ENCODE data around the gene CERS6.
A peak's percentile ranks its signal among the peaks of the same experiment; 100 is the strongest.
"Not testable (repeated sequence)": the region's sequence is repeated elsewhere in the genome, so short reads cannot be mapped to it uniquely, and the experiment has no call there.

Gene CERS6

DNA sequence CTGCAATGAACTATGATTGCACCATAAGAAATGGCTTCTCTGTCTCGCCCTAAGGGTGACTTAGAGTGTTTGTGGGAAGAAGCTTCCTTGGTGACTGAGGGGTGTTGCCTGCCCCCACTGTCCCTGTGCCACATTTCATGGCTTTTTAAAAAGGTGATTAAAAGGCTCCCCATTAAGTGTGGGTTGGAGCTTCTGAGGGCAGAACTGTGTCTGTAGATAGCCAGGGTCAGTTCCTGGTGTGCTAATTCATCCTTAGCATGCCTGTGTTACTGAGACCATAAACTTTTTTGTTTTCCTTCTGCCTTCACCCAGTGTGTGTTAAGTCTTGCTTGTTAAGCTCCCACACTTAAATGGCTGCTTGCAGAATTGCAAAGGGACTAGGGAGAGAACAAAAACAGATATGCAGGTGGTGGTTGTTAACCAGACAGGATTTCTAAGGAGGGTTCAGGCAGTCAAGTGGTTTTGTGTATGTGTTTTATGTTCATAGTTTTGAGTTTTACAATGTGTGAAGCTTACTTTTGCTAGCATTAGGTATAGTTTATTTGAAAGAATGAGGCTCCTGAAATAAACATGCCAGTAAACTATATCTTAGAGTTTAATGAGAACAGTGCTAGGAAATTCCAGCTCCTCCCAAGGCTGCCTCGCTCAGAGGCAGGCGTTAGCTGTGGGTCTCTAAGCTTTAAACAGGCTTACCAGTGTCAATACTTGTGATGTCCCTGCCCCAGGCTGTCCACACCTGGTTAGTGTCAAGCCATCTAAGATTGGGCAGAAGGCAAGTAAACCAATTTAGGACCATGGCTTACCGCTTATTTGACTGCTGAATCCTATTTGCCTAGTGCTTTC lies 14.5 kb downstream of the CERS6 start:
- peaks cover 74% of the 10 kb centered on the region for H3K4me1 Mint-ChIP-seq
- no peaks in the 10 kb centered on the region for H3K9me3 Mint-ChIP-seq
- ATAC-seq (no peak), DNase-seq (no peak)
- H3K27ac Mint-ChIP-seq, result peak overlapping the region in 1 of 2 donors; percentile 54
- no peaks in the 10 kb centered on the region for H3K27me3 Mint-ChIP-seq
- H3K4me3 Mint-ChIP-seq, result no peak overlapping the region

DNA sequence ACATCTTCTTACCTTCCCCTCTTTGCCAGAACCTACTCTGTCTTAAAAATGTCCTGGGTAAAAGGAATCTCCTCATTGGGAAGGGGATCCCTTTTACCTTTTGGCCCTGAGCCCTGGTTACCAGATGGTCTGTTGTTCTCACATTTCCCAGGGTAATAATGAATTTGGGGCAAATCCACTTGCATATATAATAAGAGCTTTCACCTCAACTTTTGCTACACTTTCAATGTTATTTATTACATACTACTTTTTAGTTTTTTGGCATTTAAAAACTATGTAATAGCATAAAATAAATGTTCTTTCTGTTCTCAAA lies 15.0 kb downstream of the CERS6 start:
- H3K9me3 Mint-ChIP-seq, result no peaks in the 10 kb centered on the region
- ATAC-seq (no peak), DNase-seq (no peak)
- no peak overlapping the region for H3K27ac Mint-ChIP-seq
- no peak overlapping the region for H3K4me3 Mint-ChIP-seq
- H3K4me1 Mint-ChIP-seq, result peaks cover 70% of the 10 kb centered on the region
- no peaks in the 10 kb centered on the region for H3K27me3 Mint-ChIP-seq

DNA sequence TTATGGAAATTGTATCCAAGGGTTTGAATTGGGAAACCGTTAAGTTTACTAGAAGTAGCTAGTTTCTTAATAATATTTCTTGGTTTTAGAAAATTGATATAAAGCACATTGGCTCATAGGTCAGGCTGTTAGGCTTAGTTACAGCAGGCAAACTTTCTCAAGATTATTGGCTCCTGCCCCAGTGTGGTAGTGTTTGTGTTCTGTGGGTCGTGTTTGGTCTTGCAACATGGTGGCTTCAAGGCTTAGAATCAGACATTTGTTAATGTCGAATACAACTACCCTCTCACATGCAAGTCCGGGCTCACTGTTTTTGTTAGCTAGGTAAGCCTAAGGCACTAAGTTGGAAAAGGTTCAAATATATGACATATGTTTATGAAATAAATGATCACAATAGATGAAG lies 19.6 kb downstream of the CERS6 start:
- Mint-ChIP-seq H3K27me3 (no peaks in the 10 kb centered on the region), H3K27ac (no peak overlapping the region), H3K4me1 (peaks cover 58% of the 10 kb centered on the region), H3K4me3 (no peak overlapping the region), H3K9me3 (no peaks in the 10 kb centered on the region)
- ATAC-seq (no peak), DNase-seq (no peak)

DNA sequence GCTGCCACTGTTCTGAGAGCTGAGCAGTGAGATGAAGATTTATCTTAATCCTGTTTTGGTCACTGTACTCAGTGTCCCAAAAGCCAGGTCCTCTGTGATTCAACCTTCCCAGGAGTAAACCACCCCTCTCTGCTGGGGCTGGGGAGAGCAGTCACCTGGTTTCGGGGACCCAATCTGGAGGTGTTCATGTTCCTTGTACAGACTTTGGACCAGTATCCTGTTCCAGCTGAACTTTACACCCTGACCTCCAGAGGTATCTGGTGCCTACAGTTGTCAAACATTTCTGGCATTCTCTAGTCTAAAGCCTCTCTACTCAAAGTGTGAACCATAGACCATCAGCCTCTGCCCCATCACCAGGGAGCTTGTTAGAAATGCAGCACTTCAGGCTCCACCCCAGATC lies 22.1 kb downstream of the CERS6 start:
- H3K27ac Mint-ChIP-seq, result no peak overlapping the region
- H3K4me3 Mint-ChIP-seq, result no peak overlapping the region
- peaks cover 67% of the 10 kb centered on the region for H3K4me1 Mint-ChIP-seq
- ATAC-seq, result no peak
- H3K9me3 Mint-ChIP-seq, result no peaks in the 10 kb centered on the region
- H3K27me3 Mint-ChIP-seq, result no peaks in the 10 kb centered on the region
- DNase-seq, result no peak

DNA sequence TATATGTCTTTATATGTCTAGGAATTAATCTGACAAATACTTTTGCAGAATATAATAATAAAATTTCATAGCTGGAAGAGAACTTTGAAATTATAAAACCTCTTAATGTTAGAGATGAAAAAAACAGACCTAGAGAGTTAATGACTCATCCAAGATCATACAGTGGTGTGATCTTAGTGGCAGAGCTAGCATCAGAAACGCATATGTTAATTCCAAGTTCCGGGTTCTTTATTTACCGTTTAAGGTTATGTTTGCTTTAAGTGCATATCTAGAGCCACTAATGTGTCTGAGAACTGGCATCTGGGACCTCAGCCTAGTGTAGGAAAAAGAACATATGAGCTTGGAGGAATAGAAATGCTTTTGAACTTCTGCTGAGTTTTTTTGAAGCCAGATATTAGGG lies 24.3 kb downstream of the CERS6 start:
- ATAC-seq (no peak), DNase-seq (no peak)
- H3K4me3 Mint-ChIP-seq, result no peak overlapping the region
- H3K27ac Mint-ChIP-seq, result no peak overlapping the region
- peaks cover 70% of the 10 kb centered on the region for H3K4me1 Mint-ChIP-seq
- no peaks in the 10 kb centered on the region for H3K27me3 Mint-ChIP-seq
- H3K9me3 Mint-ChIP-seq, result no peaks in the 10 kb centered on the region

DNA sequence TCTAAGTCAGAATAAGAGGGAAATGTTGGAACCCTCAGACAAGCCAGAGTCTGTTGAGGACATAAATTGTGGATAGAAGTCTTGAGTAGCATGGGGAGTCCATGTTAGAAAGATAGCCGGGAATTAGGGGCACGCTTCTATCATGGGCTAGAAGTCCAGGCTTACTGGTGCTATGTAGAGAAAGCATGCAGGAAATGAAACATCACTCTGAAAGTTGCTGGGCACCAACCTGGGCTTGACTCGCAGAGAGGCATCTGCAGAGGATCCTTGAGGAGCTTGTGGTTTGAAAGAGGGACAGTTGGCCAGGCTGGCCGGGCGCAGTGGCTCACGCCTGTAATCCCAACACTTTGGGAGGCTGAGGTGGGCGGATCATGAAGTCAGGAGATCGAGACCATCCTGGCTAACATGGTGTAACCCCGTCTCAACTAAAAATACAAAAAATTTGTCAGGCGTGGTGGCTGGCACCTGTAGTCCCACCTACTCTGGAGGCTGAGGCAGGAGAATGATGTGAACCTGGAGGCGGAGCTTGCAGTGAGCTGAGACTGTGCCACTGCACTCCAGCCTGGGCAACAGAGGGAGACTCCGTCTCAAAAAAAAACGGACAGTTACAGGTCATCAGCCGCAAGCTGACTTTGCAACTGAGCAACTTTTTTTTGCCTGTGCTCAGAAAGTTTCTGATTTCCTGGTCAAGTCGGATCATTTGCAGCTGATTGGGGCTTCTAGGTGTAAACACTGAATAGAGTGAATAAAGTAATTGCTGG lies 24.9 kb downstream of the CERS6 start:
- H3K4me3 Mint-ChIP-seq, result no peak overlapping the region

DNA sequence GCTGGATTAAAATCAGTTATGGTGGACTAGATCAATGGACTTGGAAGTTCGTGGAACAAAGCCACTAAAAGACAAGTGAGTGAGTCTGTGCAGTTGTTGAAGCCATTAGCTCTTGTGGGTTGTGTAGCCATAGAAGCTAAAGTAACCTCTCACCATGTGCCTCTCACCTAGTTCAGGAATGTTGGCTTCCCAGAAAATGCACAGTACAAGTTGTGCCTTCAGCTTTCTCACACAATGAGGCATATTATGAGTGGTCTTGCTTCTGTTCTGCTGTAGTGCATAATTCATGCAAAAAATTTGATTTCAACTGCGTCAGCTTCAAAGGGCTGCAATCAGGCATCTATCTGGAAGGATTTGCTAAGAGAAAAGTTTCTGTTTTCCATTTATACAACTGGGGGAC lies 26.2 kb downstream of the CERS6 start:
- H3K9me3 Mint-ChIP-seq, result no peaks in the 10 kb centered on the region
- no peak overlapping the region for H3K27ac Mint-ChIP-seq
- H3K27me3 Mint-ChIP-seq, result no peaks in the 10 kb centered on the region
- ATAC-seq, result no peak
- DNase-seq, result no peak
- no peak overlapping the region for H3K4me3 Mint-ChIP-seq
- H3K4me1 Mint-ChIP-seq, result peaks cover 56% of the 10 kb centered on the region

More for the DNA sequence above, 24.9 kb downstream of the CERS6 start:
- DNase-seq, result no peak
- H3K4me1 Mint-ChIP-seq, result peaks cover 69% of the 10 kb centered on the region
- no peaks in the 10 kb centered on the region for H3K9me3 Mint-ChIP-seq
- no peak for ATAC-seq
- H3K27me3 Mint-ChIP-seq, result no peaks in the 10 kb centered on the region
- H3K27ac Mint-ChIP-seq, result no peak overlapping the region

DNA sequence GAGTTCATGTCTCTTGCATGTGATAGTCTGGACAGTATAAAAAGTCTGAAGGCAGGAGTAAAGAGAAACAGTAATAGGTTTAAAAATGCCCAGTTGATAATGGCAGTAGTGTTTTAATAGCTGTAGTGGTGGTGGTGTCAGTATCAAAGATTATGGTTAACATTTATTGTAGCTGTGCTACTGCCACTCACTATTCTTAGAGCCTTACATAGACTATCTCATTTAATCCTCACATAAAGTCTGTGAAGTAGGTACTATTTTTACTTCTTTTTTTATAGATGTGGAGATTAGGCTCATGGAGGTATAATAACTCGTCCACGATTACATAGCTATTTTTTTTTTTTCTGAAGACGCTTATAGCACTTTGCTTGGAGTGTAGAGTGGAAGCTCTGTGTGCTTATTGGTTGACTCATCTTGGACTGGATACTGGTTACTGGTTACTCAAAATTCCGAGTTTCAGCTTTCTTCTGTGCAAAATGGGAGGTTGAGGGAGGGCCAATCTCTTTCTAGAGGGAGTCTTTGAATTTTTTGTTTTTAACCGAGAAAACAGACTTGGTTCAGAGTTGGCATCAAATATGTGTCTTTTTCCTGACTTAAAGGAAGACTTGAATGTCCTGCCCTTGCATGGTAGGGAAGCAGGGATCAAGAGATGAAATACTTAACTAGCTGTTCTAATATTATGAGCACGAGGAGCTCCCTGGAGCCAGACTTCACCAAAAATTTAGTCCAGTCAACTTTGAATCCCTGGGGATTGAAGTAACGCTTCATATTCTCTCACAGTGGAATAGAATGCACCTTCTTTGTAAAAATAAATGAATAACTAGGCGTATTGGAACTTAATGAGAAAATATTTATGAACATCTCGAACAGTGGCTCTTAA lies 27.1 kb downstream of the CERS6 start:
- no peak for ATAC-seq
- no peak overlapping the region for H3K27ac Mint-ChIP-seq
- peaks cover 49% of the 10 kb centered on the region for H3K4me1 Mint-ChIP-seq
- no peaks in the 10 kb centered on the region for H3K9me3 Mint-ChIP-seq
- DNase-seq, result no peak
- H3K4me3 Mint-ChIP-seq, result no peak overlapping the region
- no peaks in the 10 kb centered on the region for H3K27me3 Mint-ChIP-seq

DNA sequence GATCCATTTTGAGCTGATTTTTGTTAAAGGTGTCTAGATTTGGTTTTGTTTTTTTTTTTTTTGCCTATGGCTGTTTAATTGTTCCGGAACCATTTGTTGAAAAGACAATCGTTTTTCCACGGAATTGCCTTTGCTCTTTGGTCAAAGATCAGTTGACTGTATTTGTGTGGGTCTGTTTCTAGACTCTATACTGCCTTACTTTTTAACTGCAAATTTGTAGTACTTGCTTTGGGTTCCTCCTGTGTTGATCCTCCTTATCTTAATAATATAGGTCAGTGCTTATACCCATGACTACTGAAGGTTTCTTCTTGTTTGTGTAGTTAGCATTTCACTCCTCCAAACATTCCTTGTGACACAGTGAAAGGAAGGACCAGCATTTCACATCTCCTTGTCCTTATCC lies 30.4 kb downstream of the CERS6 start:
- H3K4me1 Mint-ChIP-seq, result peaks cover 48% of the 10 kb centered on the region
- ATAC-seq, result no peak
- no peak for DNase-seq

DNA sequence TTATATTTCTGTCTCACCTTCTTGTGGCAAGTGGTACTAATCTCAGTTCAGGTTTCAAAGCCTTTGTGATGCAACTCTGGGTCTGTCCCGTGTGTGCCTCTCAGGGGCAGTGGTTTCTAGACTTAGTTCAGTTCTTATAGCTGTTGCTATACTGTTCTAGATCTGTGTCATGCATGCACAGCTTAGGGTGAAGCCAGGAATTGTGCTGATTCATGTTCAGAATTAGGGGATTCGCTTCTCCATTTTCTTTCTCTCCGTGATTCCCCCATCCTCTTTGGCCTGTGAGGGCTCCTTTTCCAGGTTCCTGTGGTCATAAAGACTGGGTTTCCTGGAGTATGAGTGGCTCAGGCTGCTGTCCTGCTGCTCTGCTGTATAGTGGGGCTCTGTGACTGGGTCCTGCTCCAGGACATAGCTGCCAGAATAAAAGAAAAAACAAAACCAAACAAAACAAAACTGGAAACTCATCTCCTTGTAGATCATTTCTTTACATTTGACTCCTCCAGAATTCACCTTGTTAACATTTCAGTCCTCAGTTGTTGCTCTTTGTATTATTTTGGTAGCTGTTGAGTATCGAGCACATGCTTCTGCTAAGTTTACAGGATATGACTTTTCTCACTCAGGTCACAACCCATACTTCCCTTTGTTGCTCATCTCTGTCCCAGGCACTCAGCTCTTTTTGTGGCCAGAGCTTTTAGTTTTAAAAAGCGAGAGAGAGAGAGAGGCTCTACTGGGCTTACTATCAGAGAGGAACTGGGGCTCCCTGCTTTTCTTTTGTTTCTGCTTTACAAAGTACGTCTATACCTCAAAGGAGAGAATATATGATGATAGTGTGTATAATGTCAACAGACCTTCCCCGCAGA lies 34.2 kb downstream of the CERS6 start:
- H3K27me3 Mint-ChIP-seq, result no peaks in the 10 kb centered on the region
- peaks cover 54% of the 10 kb centered on the region for H3K4me1 Mint-ChIP-seq
- peak overlapping the region; percentile 77 to 80 for H3K4me3 Mint-ChIP-seq
- H3K9me3 Mint-ChIP-seq, result peaks cover 0 to 5% of the 10 kb centered on the region in 2 donors
- ATAC-seq (peak; percentile 97), DNase-seq (peak; percentile 62 to 83)
- peak overlapping the region; percentile 86 to 96 for H3K27ac Mint-ChIP-seq

More for the DNA sequence above, 30.4 kb downstream of the CERS6 start:
- no peak overlapping the region for H3K4me3 Mint-ChIP-seq
- no peaks in the 10 kb centered on the region for H3K9me3 Mint-ChIP-seq
- H3K27me3 Mint-ChIP-seq, result no peaks in the 10 kb centered on the region
- no peak overlapping the region for H3K27ac Mint-ChIP-seq

DNA sequence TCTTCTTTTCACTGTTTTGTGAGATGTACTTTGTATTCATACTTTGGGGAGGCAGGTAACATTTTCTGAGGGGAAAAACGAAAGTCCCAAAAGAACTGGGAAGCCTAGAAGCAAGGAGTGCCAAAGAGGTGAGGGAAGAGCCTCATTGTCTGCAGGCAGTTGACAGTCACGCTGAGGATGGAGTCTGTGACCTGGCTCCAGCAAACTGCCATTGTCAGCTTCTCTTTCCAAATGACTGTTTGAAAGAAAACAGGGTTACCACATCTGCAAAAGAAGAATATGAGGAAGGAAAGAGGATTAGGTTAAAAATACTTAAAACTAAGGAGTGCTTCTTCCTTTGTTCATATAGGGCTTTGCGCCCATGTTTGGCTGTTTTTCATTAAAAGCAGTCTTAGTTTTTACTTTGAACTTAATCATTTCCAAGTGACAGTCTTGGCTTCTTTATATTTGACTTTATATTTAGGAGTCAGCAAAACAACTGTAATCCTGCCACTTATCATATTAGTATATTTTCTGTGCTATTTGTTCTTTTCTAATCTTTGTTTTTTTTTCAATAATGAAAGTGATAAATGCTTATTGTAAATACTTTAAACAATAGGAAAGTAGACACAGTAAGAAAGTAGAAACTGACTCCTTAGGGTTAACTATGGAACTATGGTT lies 35.0 kb downstream of the CERS6 start:
- Mint-ChIP-seq H3K27me3 (no peaks in the 10 kb centered on the region), H3K4me3 (peak overlapping the region; percentile 77 to 80), H3K9me3 (peaks cover 0 to 5% of the 10 kb centered on the region in 2 donors), H3K4me1 (peaks cover 62% of the 10 kb centered on the region), H3K27ac (peak overlapping the region; percentile 86 to 96)
- DNase-seq (peak in 1 of 2 donors; percentile 28), ATAC-seq (peak; percentile 21)

DNA sequence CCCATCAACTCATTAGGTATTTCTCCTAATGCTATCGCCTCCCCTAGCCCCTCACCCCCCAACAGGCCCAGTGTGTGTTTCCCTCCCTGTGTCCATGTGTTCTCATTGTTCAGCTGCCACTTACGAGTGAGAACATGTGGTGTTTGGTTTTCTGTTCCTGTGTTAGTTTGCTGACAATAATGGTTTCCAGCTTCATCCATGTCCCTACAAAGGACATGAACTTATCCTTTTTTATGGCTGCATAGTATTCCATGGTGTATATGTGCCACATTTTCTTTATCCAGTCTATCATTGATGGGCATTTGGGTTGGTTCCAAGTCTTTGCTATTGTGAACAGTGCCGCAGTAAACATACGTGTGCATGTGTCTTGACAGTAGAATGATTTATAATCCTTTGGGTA lies 35.7 kb downstream of the CERS6 start:
- not testable (repeated sequence) for ATAC-seq, H3K27me3 Mint-ChIP-seq, H3K27ac Mint-ChIP-seq, H3K9me3 Mint-ChIP-seq, DNase-seq
- H3K4me1 Mint-ChIP-seq, result peaks cover 67% of the 10 kb centered on the region
- peak overlapping the region in 1 of 2 donors; percentile 22 for H3K4me3 Mint-ChIP-seq

DNA sequence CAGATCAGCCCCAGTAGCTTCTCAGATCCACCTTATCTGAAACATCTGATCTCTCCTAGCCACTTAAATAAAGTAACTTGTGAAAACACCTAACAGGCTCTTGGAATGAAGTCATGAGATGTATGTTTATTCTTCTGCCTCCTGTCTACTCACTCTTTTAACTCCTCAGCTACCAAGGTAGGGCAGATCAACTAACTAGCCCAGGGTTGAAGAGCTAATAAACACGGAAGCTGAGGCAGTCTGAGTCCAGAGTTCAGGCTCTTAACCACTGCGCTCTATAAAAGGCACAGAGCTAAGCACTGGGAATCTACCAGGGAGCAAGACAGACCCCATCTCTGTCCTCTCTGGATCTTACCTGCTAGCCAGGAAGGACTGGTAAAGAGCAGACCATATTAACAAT lies 37.1 kb downstream of the CERS6 start:
- not testable (repeated sequence) for ATAC-seq, DNase-seq, H3K27ac Mint-ChIP-seq, H3K27me3 Mint-ChIP-seq, H3K9me3 Mint-ChIP-seq, H3K4me3 Mint-ChIP-seq
- peaks cover 82% of the 10 kb centered on the region for H3K4me1 Mint-ChIP-seq

DNA sequence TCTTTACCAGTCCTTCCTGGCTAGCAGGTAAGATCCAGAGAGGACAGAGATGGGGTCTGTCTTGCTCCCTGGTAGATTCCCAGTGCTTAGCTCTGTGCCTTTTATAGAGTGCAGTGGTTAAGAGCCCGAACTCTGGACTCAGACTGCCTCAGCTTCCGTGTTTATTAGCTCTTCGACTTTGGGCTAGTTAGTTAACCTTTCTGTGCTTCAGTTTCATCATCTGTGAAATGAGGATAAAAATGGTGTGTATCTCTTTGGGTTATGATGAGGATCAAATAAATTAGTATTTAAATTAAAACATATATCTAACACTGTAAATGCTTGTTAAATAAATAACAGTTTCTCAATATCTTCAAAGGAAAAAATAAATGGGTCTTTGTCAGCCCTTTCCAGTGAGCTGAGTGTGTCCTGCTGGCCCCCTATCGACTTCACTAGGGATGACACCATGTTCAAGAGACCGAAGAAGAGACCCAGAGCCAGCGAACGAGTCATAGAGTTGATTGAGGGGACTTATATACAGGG lies 38.2 kb downstream of the CERS6 start:
- peak in 1 of 2 donors; percentile 18 for DNase-seq
- H3K9me3 Mint-ChIP-seq, result peaks cover 0 to 5% of the 10 kb centered on the region in 2 donors
- peaks cover 84% of the 10 kb centered on the region for H3K4me1 Mint-ChIP-seq
- no peak for ATAC-seq
- no peak overlapping the region for H3K27ac Mint-ChIP-seq
- H3K27me3 Mint-ChIP-seq, result no peaks in the 10 kb centered on the region
- H3K4me3 Mint-ChIP-seq, result no peak overlapping the region
